Activated CD8-positive, alpha-beta T cell treated with anti-CD3 and anti-CD28 coated beads for 36 hours (primary cell): ENCODE measurements around the gene YEATS2. TPM values are rescaled to one million over a fixed set of nuclear protein-coding genes. Genes with fewer than 3 reads are reported as not detected.

Experiments
- ATAC-seq: fragments of 200-7000 bp; cut with Tn5 transposase; one replicate; pipeline ENCODE4 v1.10.0; 2021; ENCODE audit warnings: mild to moderate bottlenecking, moderate library complexity
- CTCF ChIA-PET: fragments of 350-600 bp; sonication (Branson Sonifier 250); formaldehyde crosslinking; loops from one replicate; lab custom pipeline; 2021; ENCODE audit warnings: antibody characterized with exemption; lab: Charles Lee
- POLR2A ChIA-PET: fragments of 350-600 bp; sonication (Branson Sonifier 250); formaldehyde crosslinking; loops from one replicate; lab custom pipeline; 2021; ENCODE audit warnings: antibody characterized with exemption; lab: Charles Lee
- DNase-seq: peaks from one replicate; pipeline ENCODE4 v3.0.0-alpha.2; 2020
- H3K27ac Mint-ChIP-seq: one replicate; pipeline ENCODE4 v1.8.0; 2021; ENCODE audit warnings: mild to moderate bottlenecking, mixed read lengths
- H3K27me3 Mint-ChIP-seq: one replicate; pipeline ENCODE4 v1.8.0; 2021; ENCODE audit warnings: mixed read lengths
- H3K36me3 Mint-ChIP-seq: one replicate; pipeline ENCODE4 v1.8.0; 2021; ENCODE audit warnings: low read depth, mixed read lengths
- H3K4me1 Mint-ChIP-seq: one replicate; pipeline ENCODE4 v1.8.0; 2021; ENCODE audit warnings: low read depth, mixed read lengths
- H3K4me3 Mint-ChIP-seq: one replicate; pipeline ENCODE4 v1.8.0; 2021; ENCODE audit warnings: mild to moderate bottlenecking, moderate library complexity, mixed read lengths
- H3K9me3 Mint-ChIP-seq: one replicate; pipeline ENCODE4 v1.8.0; 2021; ENCODE audit warnings: mixed read lengths
- intact Hi-C: fragments of 100-400 bp; cut with micrococcal nuclease; formaldehyde crosslinking; loops from one replicate; pipeline ENCODE4 v1.10.0; 2022
- total RNA-seq, 2 experiments: library from RNA; stranded (reverse); gene quantifications; one replicate each; pipeline ENCODE4 v1.2.3, GENCODE V29; 2021
- TF ChIP-seq, protein P1 (sequence below): fragments of 200-600 bp; IDR thresholded peaks from one replicate; pipeline ENCODE4 v1.8.0; 2022; ENCODE audit warnings: antibody characterized with exemption, mild to moderate bottlenecking

The YEATS2 gene
- total RNA-seq, 2 experiments from 2014 or later = 65.0 to 67.7 TPM

DNA sequence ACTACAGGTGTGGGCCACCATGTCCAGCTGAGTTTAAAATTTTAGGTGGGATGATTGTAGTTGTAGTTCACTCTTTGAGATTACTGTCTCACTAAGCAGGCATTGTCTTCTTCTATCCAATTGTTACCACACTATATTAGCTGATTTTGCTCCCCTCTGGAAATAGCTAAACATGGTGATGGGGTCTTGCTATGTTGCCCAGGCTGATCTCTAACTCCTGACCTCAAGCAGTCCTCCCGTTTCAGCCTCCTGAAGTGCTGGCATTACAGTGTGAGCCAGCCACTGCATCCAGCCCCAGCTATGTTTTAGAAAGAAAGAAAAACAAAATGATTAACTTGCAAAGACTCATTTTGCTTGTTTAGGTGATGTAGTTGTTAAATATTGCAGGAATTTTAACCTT lies 30.6 kb downstream of the YEATS2 start:
- no peak overlapping the region for H3K27ac Mint-ChIP-seq
- ATAC-seq (no peak), DNase-seq (no peak)
- H3K4me1 Mint-ChIP-seq = no peaks in the 10 kb centered on the region
- POLR2A ChIA-PET = no interaction called here
- no peaks in the 10 kb centered on the region for H3K9me3 Mint-ChIP-seq
- H3K27me3 Mint-ChIP-seq = no peaks in the 10 kb centered on the region
- peaks cover 56% of the 10 kb centered on the region for H3K36me3 Mint-ChIP-seq
- no peak overlapping the region for H3K4me3 Mint-ChIP-seq
- CTCF ChIA-PET = interaction anchor here (1.2 to 2.2 kb wide), 3 partner anchors 10 to 249 kb away, joined by 3 to 6 read pairs (median 3); no protein-coding TSS in a partner anchor
- intact Hi-C loops = no loop called here
- TF ChIP-seq, protein P1, sequence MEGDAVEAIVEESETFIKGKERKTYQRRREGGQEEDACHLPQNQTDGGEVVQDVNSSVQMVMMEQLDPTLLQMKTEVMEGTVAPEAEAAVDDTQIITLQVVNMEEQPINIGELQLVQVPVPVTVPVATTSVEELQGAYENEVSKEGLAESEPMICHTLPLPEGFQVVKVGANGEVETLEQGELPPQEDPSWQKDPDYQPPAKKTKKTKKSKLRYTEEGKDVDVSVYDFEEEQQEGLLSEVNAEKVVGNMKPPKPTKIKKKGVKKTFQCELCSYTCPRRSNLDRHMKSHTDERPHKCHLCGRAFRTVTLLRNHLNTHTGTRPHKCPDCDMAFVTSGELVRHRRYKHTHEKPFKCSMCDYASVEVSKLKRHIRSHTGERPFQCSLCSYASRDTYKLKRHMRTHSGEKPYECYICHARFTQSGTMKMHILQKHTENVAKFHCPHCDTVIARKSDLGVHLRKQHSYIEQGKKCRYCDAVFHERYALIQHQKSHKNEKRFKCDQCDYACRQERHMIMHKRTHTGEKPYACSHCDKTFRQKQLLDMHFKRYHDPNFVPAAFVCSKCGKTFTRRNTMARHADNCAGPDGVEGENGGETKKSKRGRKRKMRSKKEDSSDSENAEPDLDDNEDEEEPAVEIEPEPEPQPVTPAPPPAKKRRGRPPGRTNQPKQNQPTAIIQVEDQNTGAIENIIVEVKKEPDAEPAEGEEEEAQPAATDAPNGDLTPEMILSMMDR = no peak

DNA sequence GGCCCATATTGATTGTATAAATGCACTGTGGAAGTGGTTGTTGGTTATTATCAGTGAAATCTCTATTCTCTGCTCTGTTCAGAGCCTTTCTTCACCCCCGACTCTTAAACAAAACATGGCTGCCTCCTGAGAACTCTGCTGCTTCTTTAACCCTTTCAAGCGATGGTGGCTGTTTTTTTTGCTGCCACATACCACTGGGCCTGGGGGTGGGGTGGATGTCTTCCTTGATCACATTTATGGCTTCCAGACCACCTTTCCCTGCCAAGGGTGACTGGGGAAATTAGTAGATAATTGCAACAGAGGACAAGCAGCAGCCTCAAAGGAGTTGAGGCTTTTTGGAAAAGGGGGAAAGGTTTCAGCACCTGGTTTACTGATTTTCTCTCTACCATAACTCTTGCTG lies 32.8 kb downstream of the YEATS2 start:
- peaks cover 67% of the 10 kb centered on the region for H3K36me3 Mint-ChIP-seq
- intact Hi-C loops = no loop called here
- H3K27ac Mint-ChIP-seq = no peak overlapping the region
- no peaks in the 10 kb centered on the region for H3K27me3 Mint-ChIP-seq
- no peaks in the 10 kb centered on the region for H3K9me3 Mint-ChIP-seq
- no peak for ATAC-seq
- ChIA-PET CTCF (no interaction called here), POLR2A (no interaction called here)
- H3K4me1 Mint-ChIP-seq = no peaks in the 10 kb centered on the region
- no peak overlapping the region for H3K4me3 Mint-ChIP-seq
- no peak for DNase-seq
- TF ChIP-seq, protein P1 = no peak

DNA sequence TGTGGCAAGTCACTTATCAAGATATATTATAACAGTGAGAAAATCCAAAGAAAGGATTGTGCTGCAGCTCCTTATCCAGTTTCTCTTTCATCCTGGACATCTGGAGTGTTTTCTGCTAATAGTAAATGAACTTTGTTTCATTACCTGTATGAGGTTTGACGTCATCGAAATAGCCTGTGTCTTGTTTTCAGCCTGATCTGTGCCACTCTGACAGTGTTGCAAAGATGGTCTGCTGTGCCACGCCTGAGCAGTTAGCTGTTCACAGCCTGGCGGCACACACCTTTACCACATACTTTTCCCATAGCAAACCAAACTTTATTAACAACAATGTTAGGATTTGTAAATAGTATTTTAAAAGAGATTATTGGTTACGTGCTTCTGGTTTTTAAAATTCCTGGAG lies 34.0 kb downstream of the YEATS2 start:
- H3K9me3 Mint-ChIP-seq = no peaks in the 10 kb centered on the region
- no peak overlapping the region for H3K4me3 Mint-ChIP-seq
- H3K4me1 Mint-ChIP-seq = no peaks in the 10 kb centered on the region
- POLR2A ChIA-PET = interaction anchor here (1.5 kb wide), 1 partner anchor 11 kb away, joined by 3 read pairs; no protein-coding TSS in a partner anchor
- no peak for DNase-seq
- peaks cover 65% of the 10 kb centered on the region for H3K36me3 Mint-ChIP-seq
- CTCF ChIA-PET = no interaction called here
- no peaks in the 10 kb centered on the region for H3K27me3 Mint-ChIP-seq
- TF ChIP-seq, protein P1 = no peak
- ATAC-seq = no peak
- H3K27ac Mint-ChIP-seq = no peak overlapping the region
- intact Hi-C loops = no loop called here

DNA sequence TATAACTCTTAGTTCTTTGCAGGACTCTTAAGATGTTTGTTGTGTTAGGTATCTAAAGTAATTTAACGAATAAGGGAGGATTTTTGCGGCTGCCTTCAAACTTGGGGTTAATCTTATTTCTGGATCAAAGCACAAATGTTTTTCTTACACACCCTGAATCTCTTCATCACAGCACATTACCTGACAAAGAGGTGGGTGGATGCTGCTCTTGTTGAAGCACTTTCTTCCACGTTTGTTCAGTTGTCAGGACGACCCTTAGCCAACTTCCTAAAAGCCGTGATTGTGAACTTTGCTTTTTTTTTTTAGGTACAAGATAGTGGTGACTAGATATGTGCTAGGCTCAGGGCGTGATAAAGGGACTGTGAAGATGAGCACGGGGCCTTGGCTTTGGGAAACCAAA lies 36.0 kb downstream of the YEATS2 start:
- intact Hi-C loops = no loop called here

DNA sequence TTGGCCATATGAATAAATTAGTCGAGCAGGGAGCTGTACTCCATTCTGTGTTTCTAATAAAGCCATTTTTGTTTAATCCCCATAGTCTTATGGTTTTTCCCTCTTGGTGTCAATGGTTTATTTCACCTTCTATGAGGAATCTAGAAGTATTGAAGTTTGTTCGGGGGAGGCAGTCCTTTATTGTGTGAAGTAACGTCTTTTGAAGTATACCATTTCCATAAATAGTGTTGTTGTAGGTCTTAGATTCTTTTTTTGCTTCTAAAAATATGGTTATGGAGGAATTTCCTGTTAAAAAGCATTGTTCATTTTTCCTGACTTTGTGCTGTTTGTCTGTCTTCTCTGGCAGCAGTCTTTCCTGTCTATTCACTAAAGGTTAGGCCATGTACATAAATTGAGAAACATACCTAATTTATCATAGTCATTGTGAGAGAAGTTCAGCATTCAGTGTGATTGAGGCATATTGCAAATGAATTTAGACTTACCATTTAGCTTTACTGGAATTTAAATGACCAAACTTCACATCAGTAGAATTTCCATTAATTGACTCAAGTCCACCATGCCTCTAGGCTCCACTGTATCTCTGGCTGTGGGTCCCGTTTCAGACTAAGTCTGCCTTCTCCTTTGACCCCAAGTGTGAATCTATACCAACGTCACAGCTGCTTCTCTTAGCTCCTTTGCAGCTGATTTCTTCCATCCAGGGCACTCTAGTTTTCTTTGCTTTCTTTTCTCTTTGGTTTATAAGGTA lies 37.3 kb downstream of the YEATS2 start:
- peaks cover 68% of the 10 kb centered on the region for H3K36me3 Mint-ChIP-seq
- no peaks in the 10 kb centered on the region for H3K9me3 Mint-ChIP-seq
- DNase-seq (no peak), ATAC-seq (no peak)
- TF ChIP-seq, protein P1 = no peak
- H3K4me3 Mint-ChIP-seq = no peak overlapping the region
- intact Hi-C loops = no loop called here
- no peak overlapping the region for H3K27ac Mint-ChIP-seq
- POLR2A ChIA-PET = no interaction called here
- CTCF ChIA-PET = no interaction called here
- H3K4me1 Mint-ChIP-seq = no peaks in the 10 kb centered on the region
- H3K27me3 Mint-ChIP-seq = no peaks in the 10 kb centered on the region

More for the DNA sequence above, 36.0 kb downstream of the YEATS2 start:
- CTCF ChIA-PET = no interaction called here
- H3K4me1 Mint-ChIP-seq = no peaks in the 10 kb centered on the region
- DNase-seq (no peak), ATAC-seq (no peak)
- TF ChIP-seq, protein P1 = no peak
- H3K9me3 Mint-ChIP-seq = no peaks in the 10 kb centered on the region
- POLR2A ChIA-PET = no interaction called here
- no peak overlapping the region for H3K27ac Mint-ChIP-seq
- no peak overlapping the region for H3K4me3 Mint-ChIP-seq
- H3K36me3 Mint-ChIP-seq = peaks cover 71% of the 10 kb centered on the region
- H3K27me3 Mint-ChIP-seq = no peaks in the 10 kb centered on the region
